ENCODE measurements around the gene COMMD4.
"Not testable (repeated sequence)": the region's sequence is repeated elsewhere in the genome, so short reads cannot be mapped to it uniquely, and the experiment has no call there.

Gene COMMD4

DNA sequence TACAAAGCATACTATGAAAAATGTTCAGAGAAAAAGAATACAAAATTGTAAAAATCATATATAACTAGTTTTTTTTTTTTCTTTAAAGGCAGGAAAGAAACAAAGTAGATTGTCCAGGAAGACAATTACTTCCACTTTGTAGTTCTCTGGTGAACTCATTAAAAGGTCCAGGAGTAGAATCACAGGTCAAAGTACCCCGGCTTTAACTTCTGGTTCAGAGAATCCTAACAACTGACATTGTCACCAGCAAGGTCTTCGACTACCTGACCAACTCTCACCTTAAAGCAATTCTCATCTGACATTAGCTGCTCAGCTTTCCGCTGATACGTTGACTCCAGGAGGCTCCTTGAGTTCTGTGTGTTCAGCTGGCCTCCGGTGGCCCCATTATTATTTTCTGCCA, 48.1 kb downstream of the COMMD4 start:
- not testable (repeated sequence) for DNase-seq (ENCODE audit: low read depth)

All from non-pigmented ciliary epithelial cell (primary cell).